ENCODE results near the gene CCDC188.
A peak's percentile ranks its signal among the peaks of the same experiment; 100 is the strongest.

DNA sequence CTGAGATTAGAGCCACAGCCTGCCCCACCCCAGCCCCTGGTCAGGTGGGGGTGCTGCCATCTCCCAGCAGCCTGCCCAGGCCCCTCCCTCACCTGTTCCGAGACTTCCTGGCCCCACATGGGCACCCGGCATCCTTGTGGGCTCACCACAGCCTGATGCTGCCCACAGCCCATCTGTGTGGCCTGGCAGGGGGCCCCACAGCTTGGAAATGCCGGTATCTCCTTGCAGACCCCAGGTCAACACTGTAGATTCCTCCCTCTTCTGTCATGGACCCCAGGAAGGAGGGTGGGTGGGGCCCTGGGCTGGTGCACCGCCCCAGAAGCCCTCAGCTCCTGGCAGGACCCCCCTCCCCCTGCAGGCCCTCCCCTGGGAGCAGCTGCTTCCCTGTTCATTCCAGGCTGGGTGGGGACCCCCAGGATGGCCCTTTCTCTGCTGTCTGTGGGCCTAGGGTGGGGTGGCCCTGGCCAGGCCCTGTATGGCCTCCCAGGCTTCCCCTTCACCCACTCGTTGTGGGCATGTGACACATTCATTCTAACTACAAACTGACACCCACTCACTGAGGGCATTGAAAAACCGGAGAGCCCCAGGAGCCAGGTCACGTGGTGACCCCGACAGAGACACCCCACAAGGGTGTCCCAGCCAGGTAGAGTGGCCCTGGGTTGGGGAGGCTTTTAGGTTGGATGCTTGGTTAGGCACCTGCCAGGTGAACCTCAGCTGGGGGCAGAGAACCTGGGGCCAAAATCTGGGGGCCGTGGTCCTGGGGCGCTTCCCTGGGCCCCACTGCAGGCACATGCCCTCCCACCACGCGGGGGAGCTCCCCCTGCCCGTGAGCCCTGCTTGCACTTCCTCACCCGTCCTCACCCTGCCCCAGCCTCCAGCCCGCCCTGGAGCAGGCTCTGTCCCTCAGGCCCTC, 44.1 kb upstream of the CCDC188 start:
- TF ChIP-seq POLR2A (IDR thresholded peaks at IDR 0.05; ENCODE audit: low read depth, low read length) (no peak), CHD1 (IDR thresholded peaks at IDR 0.05; ENCODE audit: low read depth, low read length) (no peak), RAD21 (IDR thresholded peaks at IDR 0.05; ENCODE audit: low read length) (no peak), MXI1 (IDR thresholded peaks at IDR 0.05; ENCODE audit: borderline replicate concordance, low read depth, low read length) (no peak), NFE2L2 (IDR thresholded peaks at IDR 0.05; ENCODE audit: low read depth, low read length) (no peak), CEBPB (IDR thresholded peaks at IDR 0.05; ENCODE audit: low read depth, low read length) (no peak), RCOR1 (IDR thresholded peaks at IDR 0.05; ENCODE audit: insufficient replicate concordance, low read length) (no peak), FOS (IDR thresholded peaks at IDR 0.05; ENCODE audit: low read depth, low read length) (no peak), SMC3 (IDR thresholded peaks at IDR 0.05; ENCODE audit: low read depth, low read length) (no peak)
- TF ChIP-seq, protein P1, sequence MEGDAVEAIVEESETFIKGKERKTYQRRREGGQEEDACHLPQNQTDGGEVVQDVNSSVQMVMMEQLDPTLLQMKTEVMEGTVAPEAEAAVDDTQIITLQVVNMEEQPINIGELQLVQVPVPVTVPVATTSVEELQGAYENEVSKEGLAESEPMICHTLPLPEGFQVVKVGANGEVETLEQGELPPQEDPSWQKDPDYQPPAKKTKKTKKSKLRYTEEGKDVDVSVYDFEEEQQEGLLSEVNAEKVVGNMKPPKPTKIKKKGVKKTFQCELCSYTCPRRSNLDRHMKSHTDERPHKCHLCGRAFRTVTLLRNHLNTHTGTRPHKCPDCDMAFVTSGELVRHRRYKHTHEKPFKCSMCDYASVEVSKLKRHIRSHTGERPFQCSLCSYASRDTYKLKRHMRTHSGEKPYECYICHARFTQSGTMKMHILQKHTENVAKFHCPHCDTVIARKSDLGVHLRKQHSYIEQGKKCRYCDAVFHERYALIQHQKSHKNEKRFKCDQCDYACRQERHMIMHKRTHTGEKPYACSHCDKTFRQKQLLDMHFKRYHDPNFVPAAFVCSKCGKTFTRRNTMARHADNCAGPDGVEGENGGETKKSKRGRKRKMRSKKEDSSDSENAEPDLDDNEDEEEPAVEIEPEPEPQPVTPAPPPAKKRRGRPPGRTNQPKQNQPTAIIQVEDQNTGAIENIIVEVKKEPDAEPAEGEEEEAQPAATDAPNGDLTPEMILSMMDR (conservative IDR thresholded peaks at IDR 0.05; ENCODE audit: low read depth, low read length) = no peak
- TF ChIP-seq, protein P2, sequence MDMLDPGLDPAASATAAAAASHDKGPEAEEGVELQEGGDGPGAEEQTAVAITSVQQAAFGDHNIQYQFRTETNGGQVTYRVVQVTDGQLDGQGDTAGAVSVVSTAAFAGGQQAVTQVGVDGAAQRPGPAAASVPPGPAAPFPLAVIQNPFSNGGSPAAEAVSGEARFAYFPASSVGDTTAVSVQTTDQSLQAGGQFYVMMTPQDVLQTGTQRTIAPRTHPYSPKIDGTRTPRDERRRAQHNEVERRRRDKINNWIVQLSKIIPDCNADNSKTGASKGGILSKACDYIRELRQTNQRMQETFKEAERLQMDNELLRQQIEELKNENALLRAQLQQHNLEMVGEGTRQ (IDR thresholded peaks at IDR 0.05; ENCODE audit: low read depth, low read length) = 0 out of 2 replicates have a peak, but pooled peaks have one; percentile 17
